H9 (cell line): ENCODE data around the gene MMP2. TPM values are rescaled to one million over a fixed set of nuclear protein-coding genes. Genes with fewer than 3 reads are reported as not detected.

Experiments
- DNase-seq: peaks from one replicate; pipeline ENCODE4 v3.0.0-alpha.2; 2017
- H2AFZ ChIP-seq: one replicate; pipeline ENCODE4 v1.6.1; 2013; ENCODE audit warnings: mild to moderate bottlenecking, low read length, control low read depth, moderate library complexity
- H2AK5ac ChIP-seq: 2 replicates; pipeline ENCODE4 v1.6.1; 2013; ENCODE audit warnings: low read length, control low read depth, mixed read lengths; ENCODE audit not compliant: insufficient read length
- H2BK120ac ChIP-seq: one replicate; pipeline ENCODE4 v1.6.1; 2013; ENCODE audit warnings: low read depth, mild to moderate bottlenecking, low read length, control low read depth, inconsistent platforms; ENCODE audit not compliant: poor library complexity, severe bottlenecking
- H2BK12ac ChIP-seq: 2 replicates; pipeline ENCODE4 v1.6.1; 2013; ENCODE audit warnings: low read length, control low read depth, mixed read lengths, low read depth; ENCODE audit not compliant: insufficient read length
- H2BK15ac ChIP-seq: 2 replicates; pipeline ENCODE4 v1.6.1; 2013; ENCODE audit warnings: low read depth, low read length, control low read depth
- H2BK20ac ChIP-seq: one replicate; pipeline ENCODE4 v1.6.1; 2013; ENCODE audit warnings: low read depth, mild to moderate bottlenecking, low read length, control low read depth, inconsistent platforms; ENCODE audit not compliant: poor library complexity, severe bottlenecking
- H2BK5ac ChIP-seq: 2 replicates; pipeline ENCODE4 v1.6.1; 2013; ENCODE audit warnings: low read length, control low read depth, mixed read lengths; ENCODE audit not compliant: insufficient read length
- H3K14ac ChIP-seq: 2 replicates; pipeline ENCODE4 v1.6.1; 2013; ENCODE audit warnings: low read length, control low read depth; ENCODE audit not compliant: insufficient read depth
- H3K18ac ChIP-seq: 2 replicates; pipeline ENCODE4 v1.6.1; 2013; ENCODE audit warnings: low read depth, mild to moderate bottlenecking, mixed read lengths, low read length, control low read depth; ENCODE audit not compliant: insufficient read length
- H3K23ac ChIP-seq: 2 replicates; pipeline ENCODE4 v1.6.1; 2013; ENCODE audit warnings: low read length, control low read depth, mixed read lengths, low read depth; ENCODE audit not compliant: insufficient read length
- H3K23me2 ChIP-seq: 2 replicates; pipeline ENCODE4 v1.6.1; 2013; ENCODE audit warnings: low read depth, mild to moderate bottlenecking, mixed read lengths, low read length, control low read depth; ENCODE audit not compliant: insufficient read length, poor library complexity, severe bottlenecking
- H3K27ac ChIP-seq: 2 replicates; pipeline ENCODE4 v1.5.1; 2013; ENCODE audit warnings: low read length, control low read depth, mixed read lengths, low read depth; ENCODE audit not compliant: insufficient read length
- H3K27me3 ChIP-seq: 2 replicates; pipeline ENCODE4 v1.6.1; 2013; ENCODE audit warnings: low read length, control low read depth, inconsistent platforms; ENCODE audit not compliant: insufficient read depth
- H3K4ac ChIP-seq: 2 replicates; pipeline ENCODE4 v1.6.1; 2013; ENCODE audit warnings: low read depth, mild to moderate bottlenecking, control low read depth, inconsistent platforms, low read length, moderate library complexity
- H3K4me1 ChIP-seq: 2 replicates; pipeline ENCODE4 v1.6.1; 2013; ENCODE audit warnings: low read length, control low read depth, inconsistent platforms; ENCODE audit not compliant: insufficient read depth
- H3K4me2 ChIP-seq: 2 replicates; pipeline ENCODE4 v1.6.1; 2013; ENCODE audit warnings: low read length, control low read depth, mixed read lengths; ENCODE audit not compliant: insufficient read length, insufficient read depth
- H3K56ac ChIP-seq: 2 replicates; pipeline ENCODE4 v1.6.1; 2013; ENCODE audit warnings: low read depth, mild to moderate bottlenecking, mixed read lengths, low read length, control low read depth; ENCODE audit not compliant: insufficient read length
- H3K79me1 ChIP-seq: 2 replicates; pipeline ENCODE4 v1.6.1; 2013; ENCODE audit warnings: low read depth, mild to moderate bottlenecking, moderate library complexity, low read length, control low read depth, inconsistent platforms; ENCODE audit not compliant: insufficient read depth, poor library complexity, severe bottlenecking
- H3K79me2 ChIP-seq: 2 replicates; pipeline ENCODE4 v1.6.1; 2013; ENCODE audit warnings: low read length, control low read depth, inconsistent platforms; ENCODE audit not compliant: insufficient read depth
- H3K9ac ChIP-seq: 2 replicates; pipeline ENCODE4 v1.6.1; 2013; ENCODE audit warnings: low read length, control low read depth, mixed read lengths; ENCODE audit not compliant: insufficient read length; ENCODE audit errors: extremely low read depth
- H3K9me3 ChIP-seq: one replicate; pipeline ENCODE4 v1.6.1; 2013; ENCODE audit warnings: low read depth, low read length, inconsistent platforms; ENCODE audit not compliant: control insufficient read depth
- H3T11ph ChIP-seq: one replicate; pipeline ENCODE4 v1.6.1; 2013; ENCODE audit warnings: mild to moderate bottlenecking, low read length, control low read depth, inconsistent platforms
- H4K20me1 ChIP-seq: one replicate; pipeline ENCODE4 v1.6.1; 2013; ENCODE audit not compliant: control insufficient read depth, insufficient read length, insufficient read depth
- H4K5ac ChIP-seq: 2 replicates; pipeline ENCODE4 v1.6.1; 2013; ENCODE audit warnings: low read depth, mild to moderate bottlenecking, mixed read lengths, low read length, control low read depth; ENCODE audit not compliant: insufficient read length
- H4K8ac ChIP-seq: replicated peaks from 2 replicates; pipeline ENCODE4 v1.6.1; 2013; ENCODE audit warnings: low read length, control low read depth, mixed read lengths, low read depth; ENCODE audit not compliant: insufficient read length
- H4K91ac ChIP-seq: 2 replicates; pipeline ENCODE4 v1.6.1; 2013; ENCODE audit warnings: low read depth, mild to moderate bottlenecking, moderate library complexity, mixed read lengths, low read length, control low read depth; ENCODE audit not compliant: insufficient read length
- H3K27ac Mint-ChIP-seq, 3 experiments: 2 replicates in 2 of 3; 3 replicates in 1 of 3; pipeline ENCODE4 v1.8.0; 2020 to 2021; ENCODE audit warnings: mixed read lengths in 3 of 3, mild to moderate bottlenecking in 1 of 3, moderate library complexity in 1 of 3
- H3K27me3 Mint-ChIP-seq: 2 replicates; pipeline ENCODE4 v1.8.0; 2021; ENCODE audit warnings: low read depth, mild to moderate bottlenecking, moderate library complexity, mixed read lengths
- H3K36me3 Mint-ChIP-seq, 3 experiments: 2 replicates in 2 of 3; 3 replicates in 1 of 3; pipeline ENCODE4 v1.8.0; 2020 to 2021; ENCODE audit warnings: low read depth in 3 of 3, mixed read lengths in 3 of 3; ENCODE audit not compliant: insufficient read depth in 1 of 3
- H3K4me1 Mint-ChIP-seq, 2 experiments: 2 replicates each; pipeline ENCODE4 v1.8.0; 2020; ENCODE audit warnings: mixed read lengths in 2 of 2
- H3K4me3 Mint-ChIP-seq, 2 experiments: 2 replicates in 1 of 2; 3 replicates in 1 of 2; pipeline ENCODE4 v1.8.0; 2020 to 2021; ENCODE audit warnings: mild to moderate bottlenecking in 2 of 2, mixed read lengths in 2 of 2, moderate library complexity in 1 of 2
- H3K9me3 Mint-ChIP-seq, 2 experiments: 2 replicates in 1 of 2; 3 replicates in 1 of 2; pipeline ENCODE4 v1.8.0; 2020; ENCODE audit warnings: mild to moderate bottlenecking in 2 of 2, mixed read lengths in 2 of 2, moderate library complexity in 1 of 2
- WGBS: extraction: QIAGEN DNeasy Blood & Tissue Kit; methylation state at CpG from one replicate; pipeline ENCODE4 v1.1.7; 2013; ENCODE audit warnings: missing lambda C conversion rate, low lambda C conversion rate, mixed read lengths; ENCODE audit not compliant: insufficient read length; ENCODE audit errors: extremely low coverage; 5-methylcytosine and 5-hydroxymethylcytosine counted together
- total RNA-seq: library from RNA; stranded (reverse); gene quantifications from 2 replicates; pipeline ENCODE4 v1.2.1, GENCODE V29; 2021
- TF ChIP-seq, protein P1 (sequence below): fragments of 200-600 bp; sonication (generic); conservative IDR thresholded peaks from 3 replicates; pipeline ENCODE4 v1.8.0; 2021; ENCODE audit warnings: antibody characterized with exemption, mild to moderate bottlenecking

Gene MMP2
- total RNA-seq, 1 experiment from 2014 or later, result 23.1 TPM

GRCh38 chr16:55532227-55532626 lies 53.2 kb downstream of the MMP2 start:
- Histone ChIP-seq H3K18ac (no peak overlapping the region), H4K8ac (no peak overlapping the region), H2BK15ac (no peak overlapping the region), H2BK5ac (no peak overlapping the region), H3K4ac (no peak overlapping the region), H2AFZ (no peak overlapping the region), H3T11ph (no peak overlapping the region), H3K4me2 (no peak overlapping the region), H2BK20ac (no peak overlapping the region), H2AK5ac (no peak overlapping the region), H3K27me3 (no peaks in the 10 kb centered on the region), H3K14ac (no peak overlapping the region), H3K56ac (no peak overlapping the region), H3K79me2 (no peaks in the 10 kb centered on the region), H3K9ac (no peak overlapping the region), H3K27ac (no peak overlapping the region), H2BK12ac (no peak overlapping the region), H2BK120ac (no peak overlapping the region), H3K9me3 (no peaks in the 10 kb centered on the region), H3K23ac (no peak overlapping the region), H3K23me2 (no peaks in the 10 kb centered on the region), H4K91ac (no peak overlapping the region), H3K79me1 (no peaks in the 10 kb centered on the region), H4K5ac (no peak overlapping the region), H4K20me1 (no peaks in the 10 kb centered on the region), H3K4me1 (no peaks in the 10 kb centered on the region)
- DNase-seq, result no peak
- Mint-ChIP-seq H3K9me3 (no peaks in the 10 kb centered on the region), H3K27me3 (no peaks in the 10 kb centered on the region), H3K27ac (0 out of 7 replicates have a peak overlapping the region, but pooled peaks of 1 of the 3 experiments have one; percentile 57), H3K36me3 (peaks cover 0 to 2% (median 0%) of the 10 kb centered on the region in 3 experiments; a peak in 3 of 7 replicates), H3K4me1 (no peaks in the 10 kb centered on the region), H3K4me3 (no peak overlapping the region)
- WGBS, result no CpG with 5 or more reads among the region's 1 CpG
- TF ChIP-seq, protein P1, sequence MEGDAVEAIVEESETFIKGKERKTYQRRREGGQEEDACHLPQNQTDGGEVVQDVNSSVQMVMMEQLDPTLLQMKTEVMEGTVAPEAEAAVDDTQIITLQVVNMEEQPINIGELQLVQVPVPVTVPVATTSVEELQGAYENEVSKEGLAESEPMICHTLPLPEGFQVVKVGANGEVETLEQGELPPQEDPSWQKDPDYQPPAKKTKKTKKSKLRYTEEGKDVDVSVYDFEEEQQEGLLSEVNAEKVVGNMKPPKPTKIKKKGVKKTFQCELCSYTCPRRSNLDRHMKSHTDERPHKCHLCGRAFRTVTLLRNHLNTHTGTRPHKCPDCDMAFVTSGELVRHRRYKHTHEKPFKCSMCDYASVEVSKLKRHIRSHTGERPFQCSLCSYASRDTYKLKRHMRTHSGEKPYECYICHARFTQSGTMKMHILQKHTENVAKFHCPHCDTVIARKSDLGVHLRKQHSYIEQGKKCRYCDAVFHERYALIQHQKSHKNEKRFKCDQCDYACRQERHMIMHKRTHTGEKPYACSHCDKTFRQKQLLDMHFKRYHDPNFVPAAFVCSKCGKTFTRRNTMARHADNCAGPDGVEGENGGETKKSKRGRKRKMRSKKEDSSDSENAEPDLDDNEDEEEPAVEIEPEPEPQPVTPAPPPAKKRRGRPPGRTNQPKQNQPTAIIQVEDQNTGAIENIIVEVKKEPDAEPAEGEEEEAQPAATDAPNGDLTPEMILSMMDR, result no peak
